Vagina (tissue), 2 donors: ENCODE measurements around the gene CMIP.

Experiments used
- CTCF ChIP-seq, 3 experiments: fragments of 450-650 bp in 2 of 3; fragments of 200-600 bp in 1 of 3; sonication (generic) in 1 of 3; IDR thresholded peaks; one replicate each; pipeline ENCODE4 v1.5.1; 2017 to 2019; ENCODE audit warnings: antibody characterized with exemption in 3 of 3, mild to moderate bottlenecking in 2 of 3, moderate library complexity in 2 of 3
- POLR2A ChIP-seq, 2 donors: fragments of 450-650 bp; IDR thresholded peaks; one replicate each; pipeline ENCODE4 v1.6.1; 2017; ENCODE audit warnings: antibody characterized with exemption in 2 of 2, mild to moderate bottlenecking in 2 of 2, moderate library complexity in 2 of 2
- POLR2AphosphoS5 ChIP-seq, 2 donors: sonication (generic); formaldehyde crosslinking; IDR thresholded peaks; one replicate each; pipeline ENCODE4 v1.9.0; 2017; ENCODE audit warnings: antibody characterized with exemption in 2 of 2, mild to moderate bottlenecking in 2 of 2, low read depth in 1 of 2; ENCODE audit not compliant: insufficient read depth in 1 of 2

DNA sequence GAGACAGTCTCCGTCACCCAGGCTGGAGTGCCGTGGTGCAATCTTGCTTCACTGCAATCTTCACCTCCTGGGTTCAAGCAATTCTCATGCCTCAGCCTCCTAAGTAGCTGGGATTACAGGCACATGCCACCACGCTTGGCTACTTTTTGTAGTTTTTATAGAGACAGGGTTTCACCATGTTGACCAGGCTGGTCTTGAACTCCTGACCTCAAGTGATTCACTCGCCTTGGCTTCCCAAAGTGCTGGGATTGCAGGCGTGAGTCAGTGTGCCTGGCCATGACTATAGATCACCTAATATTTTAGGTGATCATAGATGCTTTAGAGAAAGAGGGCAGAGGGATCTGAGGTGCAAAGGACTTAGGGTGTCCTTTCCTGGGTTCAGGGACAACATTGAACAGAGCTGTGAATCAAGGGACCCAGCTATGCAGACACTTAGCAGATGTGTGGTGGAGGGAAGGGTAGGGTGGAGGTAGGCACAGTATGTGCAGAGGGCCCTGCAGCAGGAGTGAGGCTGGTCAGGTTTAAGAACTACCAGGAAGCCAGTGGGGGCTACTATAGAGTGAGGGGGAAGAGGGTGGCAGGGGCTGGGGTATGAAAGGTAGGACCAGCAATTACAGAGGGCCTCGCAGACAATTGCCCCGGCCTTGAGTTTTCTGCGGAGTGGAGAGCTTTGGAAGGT is 116.5 kb downstream of the CMIP start:
- TF ChIP-seq CTCF (IDR thresholded peaks at IDR 0.05) (no peak), POLR2A (IDR thresholded peaks at IDR 0.05) (no peak), POLR2AphosphoS5 (IDR thresholded peaks at IDR 0.05; ENCODE audit: insufficient read depth in 1 of 2, low read depth in 1 of 2) (no peak)
